GM19395 (cell line): Measurements from ENCODE around the gene SLC13A3.
"Not testable (repeated sequence)": the region's sequence is repeated elsewhere in the genome, so short reads cannot be mapped to it uniquely, and the experiment has no call there.

Source experiments
- ATAC-seq: cut with Tn5 transposase; IDR thresholded peaks from one replicate; pipeline ENCODE4 v1.9.1; 2021; ENCODE audit warnings: mild to moderate bottlenecking, moderate library complexity; ENCODE audit not compliant: unreplicated experiment

SLC13A3 gene

GRCh38 chr20:46681032-46681854, 30.0 kb upstream of the SLC13A3 start:
- no peak for ATAC-seq

- no peak for ATAC-seq
Observed at GRCh38 chr20:46680684-46681031, 29.4 kb upstream of the SLC13A3 start.

GRCh38 chr20:46678516-46678915, 27.3 kb upstream of the SLC13A3 start:
- ATAC-seq, result no peak

GRCh38 chr20:46677608-46678007, 26.3 kb upstream of the SLC13A3 start:
- ATAC-seq, result no peak

GRCh38 chr20:46676649-46677316, 25.5 kb upstream of the SLC13A3 start:
- ATAC-seq, result not testable (repeated sequence)

- no peak for ATAC-seq
Observed at GRCh38 chr20:46674253-46675083, 23.2 kb upstream of the SLC13A3 start.

- no peak for ATAC-seq
Observed at GRCh38 chr20:46673394-46674252, 22.4 kb upstream of the SLC13A3 start.

- no peak for ATAC-seq
Observed at GRCh38 chr20:46672543-46673148, 21.4 kb upstream of the SLC13A3 start.

- ATAC-seq, result no peak
Observed at GRCh38 chr20:46671866-46672542, 20.7 kb upstream of the SLC13A3 start.

GRCh38 chr20:46670585-46671584, 19.6 kb upstream of the SLC13A3 start:
- ATAC-seq, result no peak

GRCh38 chr20:46670228-46670584, 18.9 kb upstream of the SLC13A3 start:
- no peak for ATAC-seq

- ATAC-seq, result no peak
Observed at GRCh38 chr20:46666818-46667515, 15.7 kb upstream of the SLC13A3 start.

- no peak for ATAC-seq
Observed at GRCh38 chr20:46666306-46666705, 15.0 kb upstream of the SLC13A3 start.

GRCh38 chr20:46665602-46666001, 14.3 kb upstream of the SLC13A3 start:
- ATAC-seq, result no peak

GRCh38 chr20:46663531-46663930, 12.3 kb upstream of the SLC13A3 start:
- ATAC-seq, result no peak

- no peak for ATAC-seq
Observed at GRCh38 chr20:46661659-46662058, 10.4 kb upstream of the SLC13A3 start.

- no peak for ATAC-seq
Observed at GRCh38 chr20:46660487-46660886, 9.2 kb upstream of the SLC13A3 start.

GRCh38 chr20:46657618-46658017, 6.4 kb upstream of the SLC13A3 start:
- ATAC-seq, result no peak
